ENCODE data around the gene STX8.

- TF ChIP-seq, protein P1, sequence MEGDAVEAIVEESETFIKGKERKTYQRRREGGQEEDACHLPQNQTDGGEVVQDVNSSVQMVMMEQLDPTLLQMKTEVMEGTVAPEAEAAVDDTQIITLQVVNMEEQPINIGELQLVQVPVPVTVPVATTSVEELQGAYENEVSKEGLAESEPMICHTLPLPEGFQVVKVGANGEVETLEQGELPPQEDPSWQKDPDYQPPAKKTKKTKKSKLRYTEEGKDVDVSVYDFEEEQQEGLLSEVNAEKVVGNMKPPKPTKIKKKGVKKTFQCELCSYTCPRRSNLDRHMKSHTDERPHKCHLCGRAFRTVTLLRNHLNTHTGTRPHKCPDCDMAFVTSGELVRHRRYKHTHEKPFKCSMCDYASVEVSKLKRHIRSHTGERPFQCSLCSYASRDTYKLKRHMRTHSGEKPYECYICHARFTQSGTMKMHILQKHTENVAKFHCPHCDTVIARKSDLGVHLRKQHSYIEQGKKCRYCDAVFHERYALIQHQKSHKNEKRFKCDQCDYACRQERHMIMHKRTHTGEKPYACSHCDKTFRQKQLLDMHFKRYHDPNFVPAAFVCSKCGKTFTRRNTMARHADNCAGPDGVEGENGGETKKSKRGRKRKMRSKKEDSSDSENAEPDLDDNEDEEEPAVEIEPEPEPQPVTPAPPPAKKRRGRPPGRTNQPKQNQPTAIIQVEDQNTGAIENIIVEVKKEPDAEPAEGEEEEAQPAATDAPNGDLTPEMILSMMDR (IDR thresholded peaks at IDR 0.05), result no peak
- TF ChIP-seq POLR2A (IDR thresholded peaks at IDR 0.05), result no peak
- no peak for TF ChIP-seq POLR2AphosphoS5 (IDR thresholded peaks at IDR 0.05; ENCODE audit: insufficient read depth in 1 of 2, low read depth in 1 of 2)
Measured at GRCh38 chr17:9414471-9414870, 161.1 kb downstream of the STX8 start.

All from vagina (tissue), 2 donors.